Stimulated activated CD8-positive, alpha-beta memory T cell treated with anti-CD3 and anti-CD28 coated beads, Interleukin-15, amount 100 ng/mL, for 48 hours (primary cell): ENCODE data around the gene RALGPS1.

Experiments
- DNase-seq, 2 donors: peaks; one replicate each; pipeline ENCODE4 v3.0.0-alpha.2; 2020; ENCODE audit warnings: low read depth in 2 of 2

RALGPS1 gene

GRCh38 chr9:127174386-127175318 is 260.1 kb downstream of the RALGPS1 start:
- DNase-seq = no peak

- no peak for DNase-seq
These were observed 260.7 kb downstream of the RALGPS1 start for GRCh38 chr9:127175319-127175715.

- DNase-seq = no peak
These were observed 261.2 kb downstream of the RALGPS1 start for GRCh38 chr9:127175764-127176163.

- DNase-seq = no peak
These were observed 262.0 kb downstream of the RALGPS1 start for GRCh38 chr9:127176631-127177030.

GRCh38 chr9:127177231-127177630 is 262.6 kb downstream of the RALGPS1 start:
- no peak for DNase-seq

- no peak for DNase-seq
These were observed 263.2 kb downstream of the RALGPS1 start for GRCh38 chr9:127177665-127178265.

GRCh38 chr9:127178686-127179632 is 264.4 kb downstream of the RALGPS1 start:
- no peak for DNase-seq

GRCh38 chr9:127179633-127180441 is 265.3 kb downstream of the RALGPS1 start:
- no peak for DNase-seq

GRCh38 chr9:127180457-127181314 is 266.1 kb downstream of the RALGPS1 start:
- no peak for DNase-seq

- DNase-seq = no peak
These were observed 266.7 kb downstream of the RALGPS1 start for GRCh38 chr9:127181315-127181580.

GRCh38 chr9:127181595-127182190 is 267.1 kb downstream of the RALGPS1 start:
- DNase-seq = no peak

- no peak for DNase-seq
These were observed 268.5 kb downstream of the RALGPS1 start for GRCh38 chr9:127182901-127183746.

GRCh38 chr9:127183814-127184582 is 269.4 kb downstream of the RALGPS1 start:
- DNase-seq = no peak

- no peak for DNase-seq
These were observed 270.1 kb downstream of the RALGPS1 start for GRCh38 chr9:127184641-127185040.

- no peak for DNase-seq
These were observed 270.6 kb downstream of the RALGPS1 start for GRCh38 chr9:127185181-127185580.

GRCh38 chr9:127185931-127186781 is 271.6 kb downstream of the RALGPS1 start:
- no peak for DNase-seq

- DNase-seq = no peak
These were observed 272.2 kb downstream of the RALGPS1 start for GRCh38 chr9:127186806-127187205.
